GM23248 (cell line): ENCODE measurements around the gene FABP7.

ENCODE experiments used
- EZH2 ChIP-seq: fragments of 200-600 bp; sonication (generic); IDR thresholded peaks from 2 replicates; pipeline ENCODE4 v1.6.1; 2018; ENCODE audit warnings: antibody characterized with exemption, mild to moderate bottlenecking; ENCODE audit not compliant: insufficient read depth, poor library complexity, severe bottlenecking
- EZH2phosphoT487 ChIP-seq: fragments of 200-600 bp; sonication (generic); IDR thresholded peaks from 2 replicates; pipeline ENCODE4 v1.6.1; 2018; ENCODE audit warnings: antibody characterized with exemption, moderate library complexity, mild to moderate bottlenecking, low read depth; ENCODE audit not compliant: insufficient read depth

GRCh38 chr6:122752459-122752858, 27.1 kb upstream of the FABP7 start:
- TF ChIP-seq EZH2phosphoT487 (no peak), EZH2 (no peak)
